T-helper 1 cell (primary cell): ENCODE measurements around the gene PIK3R4.

Source experiments
- DNase-seq, 5 donors: peaks; one replicate each; pipeline ENCODE4 v3.0.0-alpha.2; 2012 to 2020

PIK3R4 gene

GRCh38 chr3:130741946-130742610 is 4.6 kb downstream of the PIK3R4 start:
- DNase-seq: no peak

DNA sequence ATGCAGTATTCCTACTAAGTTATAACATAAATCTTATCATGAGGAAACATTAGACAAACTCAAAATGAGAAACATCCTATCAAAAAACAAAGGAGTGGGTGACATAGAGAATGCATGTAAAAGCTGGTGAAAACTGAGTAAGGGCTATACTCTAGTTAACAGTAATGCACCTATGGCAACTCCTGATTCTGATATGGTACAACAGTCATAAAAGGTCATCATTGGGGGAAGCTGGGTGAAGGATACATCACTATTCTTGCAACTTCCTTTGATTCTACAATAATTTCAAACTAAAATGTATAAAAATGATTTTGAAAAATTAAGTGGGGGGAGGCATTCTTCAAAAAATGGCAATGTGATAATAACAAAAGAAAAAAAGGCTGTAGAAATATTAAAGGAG is 6.8 kb downstream of the PIK3R4 start:
- no peak for DNase-seq

DNA sequence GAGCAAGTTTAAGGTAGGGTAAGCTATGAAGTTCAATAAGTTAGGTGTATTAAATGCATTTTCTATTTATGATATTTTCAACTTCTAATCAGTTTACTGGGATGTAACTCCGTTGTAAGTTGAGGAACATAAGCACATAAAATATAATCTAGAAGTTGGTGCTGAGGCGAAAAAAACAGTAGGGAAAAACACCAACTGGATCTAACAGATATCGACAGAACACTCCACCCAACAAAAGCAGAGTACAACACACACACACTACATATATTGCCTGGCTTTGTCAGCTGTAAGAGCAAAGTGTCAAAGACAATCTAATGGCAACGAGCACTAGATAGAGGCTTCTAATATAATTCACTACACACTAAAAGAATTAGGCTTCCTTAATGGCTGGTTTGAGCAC is 8.4 kb downstream of the PIK3R4 start:
- DNase-seq: no peak

DNA sequence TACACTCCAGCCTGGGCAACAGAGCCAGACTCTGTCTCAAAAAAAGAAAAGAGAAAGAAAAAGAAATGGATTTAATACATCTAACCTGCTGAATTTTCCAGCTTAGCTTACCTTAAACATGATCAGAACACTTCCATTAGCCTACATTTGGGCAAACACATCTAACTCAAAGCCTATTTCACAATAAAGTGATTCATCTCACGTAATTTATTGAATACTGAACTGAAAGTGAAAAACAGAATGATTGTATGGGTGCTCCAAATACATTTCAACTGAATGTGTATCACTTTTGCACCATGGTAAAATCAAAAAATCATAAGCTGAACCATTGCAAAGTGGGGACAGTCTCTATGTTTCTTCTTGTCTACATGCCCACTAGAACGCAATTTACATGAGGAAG is 9.0 kb downstream of the PIK3R4 start:
- DNase-seq: no peak

GRCh38 chr3:130733236-130733875 is 13.3 kb downstream of the PIK3R4 start:
- DNase-seq: no peak

GRCh38 chr3:130732501-130732900 is 14.1 kb downstream of the PIK3R4 start:
- DNase-seq: no peak

- no peak for DNase-seq
Observed at GRCh38 chr3:130731817-130732216, 14.8 kb downstream of the PIK3R4 start.

DNA sequence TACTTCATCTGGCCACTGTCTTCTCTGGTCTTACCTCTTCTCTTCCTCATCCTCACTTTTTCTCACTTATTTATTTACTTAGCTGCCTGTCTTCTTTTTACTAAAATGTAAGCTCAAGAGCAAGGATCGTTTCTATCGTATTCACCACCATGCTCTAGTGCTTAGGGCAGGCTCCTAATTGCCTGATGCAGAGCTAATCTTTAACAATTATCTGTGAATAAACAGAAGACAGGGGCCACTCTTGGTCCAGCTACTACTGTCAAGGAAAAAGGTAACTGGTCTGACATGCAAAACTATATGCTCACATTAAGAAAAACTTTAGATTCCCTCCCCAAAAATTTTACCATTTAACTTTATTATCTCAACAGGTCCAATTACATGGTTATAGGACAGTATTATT is 17.5 kb downstream of the PIK3R4 start:
- no peak for DNase-seq

DNA sequence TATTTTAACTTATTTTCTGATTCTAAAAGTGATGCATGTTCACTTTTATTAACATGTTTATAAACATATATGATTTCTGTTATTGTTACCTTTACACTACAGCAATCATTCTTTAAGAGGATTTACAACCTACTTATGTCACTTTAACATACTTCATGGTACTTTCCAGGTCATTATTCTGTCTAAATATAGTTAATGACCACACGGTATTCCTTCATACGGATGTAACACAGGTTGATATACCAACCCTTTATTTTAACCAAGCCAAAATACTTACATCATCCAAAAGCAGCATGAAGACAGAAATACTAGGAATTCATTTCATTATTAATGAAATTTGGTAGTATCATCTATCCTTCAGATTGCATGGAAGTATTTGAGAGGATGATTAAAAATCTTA is 18.6 kb downstream of the PIK3R4 start:
- no peak for DNase-seq

DNA sequence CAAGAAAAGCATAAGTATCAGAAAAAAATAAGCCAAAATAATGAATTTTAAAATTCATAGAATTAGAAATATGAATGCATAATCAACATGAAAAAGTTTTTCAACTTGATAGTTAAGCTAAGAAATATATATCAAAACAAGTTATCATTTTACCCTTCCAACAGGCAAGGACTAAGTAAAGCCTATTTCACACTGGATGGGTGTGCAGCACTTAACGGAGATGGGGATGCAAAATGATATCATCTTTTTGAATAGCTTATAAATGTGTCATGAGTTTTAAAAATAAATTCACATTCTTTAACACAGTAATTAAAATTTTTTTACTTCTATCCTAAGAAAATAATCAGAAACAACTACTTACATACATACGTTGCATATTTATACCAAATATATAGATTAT is 20.9 kb downstream of the PIK3R4 start:
- DNase-seq: no peak

GRCh38 chr3:130715616-130716015 is 31.0 kb downstream of the PIK3R4 start:
- DNase-seq: no peak

- no peak for DNase-seq
Observed at GRCh38 chr3:130712718-130713423, 33.8 kb downstream of the PIK3R4 start.

- no peak for DNase-seq
Observed at GRCh38 chr3:130711565-130712324, 34.9 kb downstream of the PIK3R4 start.

DNA sequence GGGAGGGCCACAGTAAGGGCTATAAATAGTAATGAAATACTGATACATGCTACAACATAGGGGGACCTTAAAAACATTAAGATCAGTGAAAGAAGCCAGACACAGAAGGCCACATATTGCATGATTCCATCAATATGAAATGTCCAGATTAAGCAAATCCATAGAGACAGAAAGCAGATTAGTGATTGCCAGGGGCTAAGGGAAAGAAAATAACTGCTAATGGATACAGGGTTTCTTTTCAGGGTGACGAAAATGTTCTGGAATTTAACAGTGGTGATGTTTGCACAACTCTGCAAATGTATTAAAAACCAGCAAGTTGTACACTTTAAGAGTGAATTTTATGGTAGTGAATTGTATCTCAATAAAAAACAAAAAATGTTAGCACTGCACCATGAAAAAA is 37.0 kb downstream of the PIK3R4 start:
- DNase-seq: no peak

DNA sequence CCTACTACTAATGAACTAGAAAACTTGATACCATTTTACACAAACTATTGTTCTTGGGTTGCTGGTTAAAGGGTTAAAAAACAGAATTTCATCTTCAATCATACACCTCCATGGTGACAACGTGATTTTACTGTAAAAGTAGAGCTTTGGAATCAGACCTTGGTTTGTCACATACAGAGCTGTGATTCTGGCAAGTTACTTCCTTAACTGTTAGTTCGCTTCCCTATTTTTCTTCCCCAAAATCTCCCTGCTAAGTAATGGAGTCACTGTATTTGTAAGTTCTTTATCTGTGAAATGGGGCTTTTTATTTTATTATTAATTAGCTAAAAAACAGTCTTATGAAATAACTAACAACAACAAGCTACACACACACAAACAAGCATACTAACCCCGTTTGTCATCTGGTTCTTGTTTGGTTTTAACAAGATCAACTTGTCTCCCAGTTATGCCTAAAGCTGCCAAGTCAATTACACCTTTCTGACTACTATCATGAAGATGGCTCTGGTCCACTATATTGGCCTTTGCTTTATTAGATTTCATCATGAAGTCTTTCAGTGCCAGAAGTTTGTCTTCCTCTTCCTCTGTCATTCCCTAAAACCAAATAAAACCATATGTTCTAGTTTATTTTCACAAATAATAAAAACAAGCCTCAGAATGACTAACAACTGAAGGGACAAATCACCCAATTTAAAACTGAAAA is 38.6 kb downstream of the PIK3R4 start:
- DNase-seq: no peak

DNA sequence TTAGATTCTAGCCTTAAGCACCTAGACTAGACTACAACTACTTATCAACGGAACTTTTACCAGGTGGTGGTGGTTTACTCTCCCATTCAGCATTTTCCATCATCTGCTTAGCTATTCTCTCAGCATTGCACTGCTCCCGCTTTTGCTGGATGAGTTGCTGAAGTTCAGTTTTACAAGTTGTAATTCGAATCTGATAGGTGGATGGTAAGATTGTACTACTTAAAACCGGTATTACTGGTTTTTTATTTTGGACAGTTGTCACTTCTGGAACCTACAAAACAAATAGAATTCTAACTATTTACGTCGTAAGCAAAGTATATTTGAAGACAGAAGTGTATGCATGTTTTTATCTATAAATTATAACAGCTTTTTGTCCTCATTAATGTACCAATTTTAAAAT is 41.1 kb downstream of the PIK3R4 start:
- DNase-seq: no peak

DNA sequence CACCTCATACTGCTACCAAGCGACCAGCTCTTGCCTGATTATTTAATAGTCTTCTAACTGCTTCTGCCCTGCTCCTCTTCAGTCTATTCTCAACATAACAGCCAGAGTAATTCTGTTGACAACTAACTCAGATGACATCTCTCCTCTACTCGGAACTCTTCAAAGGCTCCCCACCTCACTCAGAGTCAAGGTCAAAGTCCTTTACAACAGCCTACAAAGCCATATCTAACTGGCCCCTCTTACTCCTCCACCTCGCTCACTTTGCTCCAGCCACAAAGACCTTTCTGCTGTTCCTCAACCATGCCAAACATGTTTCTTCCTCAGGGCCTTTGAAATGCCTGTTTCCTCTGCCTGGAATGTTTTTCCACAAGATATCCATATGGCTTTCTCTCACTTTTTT is 43.6 kb downstream of the PIK3R4 start:
- DNase-seq: no peak

GRCh38 chr3:130700541-130700940 is 46.1 kb downstream of the PIK3R4 start:
- no peak for DNase-seq

DNA sequence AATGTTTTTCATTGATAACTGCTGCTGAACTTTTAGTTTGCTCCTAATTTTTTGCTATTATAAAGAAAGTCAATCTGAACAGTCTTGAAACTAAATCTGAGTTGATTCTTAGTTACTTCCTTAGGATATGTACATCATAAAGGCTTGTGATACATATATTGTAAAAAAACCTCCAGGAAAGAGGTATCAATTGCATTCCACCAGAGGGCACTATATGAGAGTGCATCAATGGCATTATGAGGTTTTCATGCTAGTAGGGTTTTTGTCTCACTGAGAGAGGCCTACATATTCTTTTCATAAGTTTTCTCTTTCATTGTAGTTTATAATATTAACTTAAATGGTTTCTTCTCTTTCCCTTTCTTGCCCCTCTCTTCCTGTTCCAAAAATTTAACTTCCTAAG is 46.9 kb downstream of the PIK3R4 start:
- DNase-seq: peak in 1 of 5 donors; percentile 34

- DNase-seq: no peak
Observed at GRCh38 chr3:130693314-130693713, 53.3 kb downstream of the PIK3R4 start.

DNA sequence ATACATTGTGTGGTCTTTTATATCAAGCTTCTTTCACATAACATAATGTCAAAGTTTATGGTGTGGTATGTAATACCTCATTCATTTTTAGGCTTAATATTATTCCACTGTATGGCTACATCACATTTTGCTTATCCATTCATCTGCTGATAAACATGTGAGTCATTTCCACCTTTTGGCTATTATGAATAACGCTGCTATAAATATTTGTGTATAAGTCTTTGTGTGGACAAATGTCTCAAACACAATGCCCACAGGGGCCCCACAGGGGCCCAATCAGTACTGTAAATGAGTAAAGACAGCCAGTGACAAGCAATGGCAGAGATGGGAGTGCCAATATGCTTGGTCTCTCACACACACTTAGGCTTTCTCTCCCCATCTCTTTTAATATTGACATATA is 54.2 kb downstream of the PIK3R4 start:
- DNase-seq: no peak

- DNase-seq: no peak
Observed at GRCh38 chr3:130688697-130689470, 57.7 kb downstream of the PIK3R4 start.
